EH (cell line): ENCODE measurements around the gene SPI1.

ENCODE experiments used
- DNase-seq: peaks from one replicate; pipeline ENCODE4 v3.0.0-alpha.2; 2015; ENCODE audit warnings: low read depth

Gene SPI1

DNA sequence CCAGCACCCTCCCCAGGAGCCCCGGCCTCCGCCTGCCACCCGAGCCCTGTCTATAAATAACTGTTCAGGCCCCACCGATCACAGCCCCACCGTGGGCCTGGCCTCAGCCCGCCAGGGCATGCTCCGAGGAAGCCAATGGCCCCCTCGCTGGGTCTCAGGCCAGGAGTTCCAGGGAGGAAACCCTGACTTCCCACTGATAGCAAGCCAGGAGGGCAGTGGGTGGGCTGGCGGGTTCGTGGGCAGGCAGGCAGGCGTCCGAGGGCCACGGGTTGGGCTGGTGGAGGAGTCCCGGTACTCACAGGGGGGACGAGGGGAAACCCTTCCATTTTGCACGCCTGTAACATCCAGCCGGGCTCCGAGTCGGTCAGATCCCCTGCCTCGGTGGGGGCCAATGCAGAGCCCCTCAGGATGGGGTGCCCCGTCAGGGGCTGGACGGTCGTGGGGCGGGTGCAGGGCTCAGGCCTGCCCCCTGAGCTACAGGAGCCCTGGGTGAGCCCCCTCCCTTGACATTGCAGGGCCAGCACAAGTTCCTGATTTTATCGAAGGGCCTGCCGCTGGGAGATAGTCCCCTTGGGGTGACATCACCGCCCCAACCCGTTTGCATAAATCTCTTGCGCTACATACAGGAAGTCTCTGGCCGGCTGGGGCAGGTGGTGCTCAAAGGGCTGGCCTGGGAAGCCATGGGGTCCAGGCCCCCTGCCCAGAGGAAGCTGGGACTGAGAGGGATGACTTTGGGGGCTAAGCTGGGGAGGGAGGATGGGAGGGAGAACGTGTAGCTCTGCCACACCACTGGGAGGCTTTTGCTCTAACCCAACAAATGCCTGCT is at the start of gene SPI1:
TSS of gene SPI1 (minus strand) at position 538 of the 826 bp plus-strand sequence. CDS start at position 344, 194 bp downstream.
- DNase-seq = no peak

DNA sequence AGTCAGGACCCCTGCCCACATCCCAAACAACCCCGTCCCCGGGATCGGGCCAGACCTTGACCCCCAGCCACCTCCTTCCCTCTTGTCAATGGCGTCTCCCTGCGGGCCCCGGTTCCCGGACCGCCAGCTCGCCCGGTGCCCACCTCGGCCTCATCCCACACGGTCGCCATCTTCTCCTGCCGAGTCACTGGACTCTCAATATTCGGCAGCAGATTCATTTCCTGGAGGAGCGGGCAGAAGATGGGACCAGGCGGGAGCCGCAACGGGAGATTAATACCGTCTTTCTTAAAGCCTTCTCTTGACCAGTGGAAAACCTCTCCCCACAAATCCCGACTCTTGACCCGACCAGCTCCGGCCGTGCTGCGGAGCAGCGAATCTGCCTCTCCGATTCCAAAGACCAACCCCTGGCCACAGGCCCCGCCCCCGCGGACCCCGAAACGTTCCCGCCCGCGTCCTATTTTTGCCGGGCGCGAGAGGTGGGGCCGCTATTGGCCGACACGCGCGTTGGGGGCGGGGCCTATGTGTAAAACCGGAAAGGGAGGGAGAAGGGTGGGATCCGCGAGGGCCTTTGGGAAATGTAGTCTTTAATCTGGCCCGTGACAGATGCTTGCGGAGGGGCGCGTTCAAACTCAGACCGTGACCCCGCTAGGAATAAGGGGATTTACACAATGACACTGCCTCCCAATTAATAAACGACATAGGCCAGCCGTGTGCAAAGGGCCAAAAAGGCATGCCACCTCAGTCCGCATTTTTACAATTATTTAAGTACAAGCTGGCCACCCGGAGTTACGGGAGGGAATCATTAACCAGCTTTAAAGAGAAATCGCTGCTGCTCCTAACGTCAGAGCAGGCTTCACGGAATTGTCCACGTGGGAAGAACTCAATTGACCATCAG is 48.0 kb upstream of the SPI1 start, which contains the start of gene PSMC3:
TSS of gene PSMC3 (minus strand) at position 378 of the 895 bp plus-strand sequence. CDS start at position 218, 160 bp downstream.
- DNase-seq = peak; percentile 97

DNA sequence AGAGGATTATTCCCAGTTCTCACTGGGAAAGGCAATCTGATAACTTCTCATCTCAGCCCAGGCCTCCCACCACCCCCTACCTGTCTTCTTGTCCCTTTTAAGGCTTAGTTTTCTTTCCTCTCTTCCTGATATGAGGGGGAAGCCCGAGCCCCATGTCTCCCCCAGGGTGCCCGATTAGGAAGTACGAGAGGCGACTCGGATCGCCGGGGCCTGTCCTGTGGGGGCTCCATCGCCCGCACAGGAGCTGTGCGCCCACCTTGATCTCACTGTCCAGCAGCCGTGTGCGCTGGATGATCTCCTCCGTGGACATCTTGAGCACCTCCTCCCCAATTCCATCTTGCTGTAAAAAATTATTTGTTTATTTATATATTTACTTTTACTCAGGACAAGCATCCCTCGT is 47.3 kb upstream of the SPI1 start:
- DNase-seq = no peak

DNA sequence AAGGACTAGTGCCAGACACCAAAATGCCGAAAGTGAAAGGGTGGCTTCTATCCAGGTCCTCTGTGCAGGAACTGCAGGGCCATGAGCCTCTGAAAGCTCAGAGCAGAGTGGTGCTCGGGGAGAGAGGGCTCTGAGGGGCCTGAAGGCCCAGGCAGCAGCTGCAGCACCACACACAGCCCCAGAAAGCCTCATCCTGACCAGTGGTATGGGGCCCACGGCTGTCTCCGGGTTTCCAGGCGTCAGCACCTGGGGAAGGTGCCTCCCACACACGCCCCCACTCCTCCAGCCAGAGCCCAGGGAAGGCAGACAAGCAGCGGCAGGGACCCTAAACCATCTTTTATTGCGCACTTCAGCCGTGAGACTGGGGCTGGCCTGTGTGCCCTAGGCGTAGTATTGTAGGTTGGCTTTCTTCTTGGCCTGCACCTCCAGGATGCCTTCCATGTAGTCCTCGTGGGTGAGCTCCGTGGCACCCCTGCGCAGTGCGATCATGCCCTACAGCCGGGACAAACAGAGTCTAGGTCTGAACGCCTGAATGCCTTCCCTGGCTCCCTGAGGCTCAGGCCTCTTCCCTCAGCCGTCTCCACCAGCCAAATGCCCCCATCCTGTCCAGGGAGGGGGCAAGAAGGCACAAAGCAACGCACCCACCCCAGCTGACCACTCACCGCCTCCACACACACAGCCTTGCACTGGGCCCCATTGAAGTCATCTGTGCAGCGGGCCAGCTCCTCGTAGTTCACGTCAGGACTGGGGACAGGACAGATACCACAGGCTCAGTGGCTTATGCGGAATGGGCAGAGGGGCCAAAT is 40.3 kb upstream of the SPI1 start:
- DNase-seq = no peak

DNA sequence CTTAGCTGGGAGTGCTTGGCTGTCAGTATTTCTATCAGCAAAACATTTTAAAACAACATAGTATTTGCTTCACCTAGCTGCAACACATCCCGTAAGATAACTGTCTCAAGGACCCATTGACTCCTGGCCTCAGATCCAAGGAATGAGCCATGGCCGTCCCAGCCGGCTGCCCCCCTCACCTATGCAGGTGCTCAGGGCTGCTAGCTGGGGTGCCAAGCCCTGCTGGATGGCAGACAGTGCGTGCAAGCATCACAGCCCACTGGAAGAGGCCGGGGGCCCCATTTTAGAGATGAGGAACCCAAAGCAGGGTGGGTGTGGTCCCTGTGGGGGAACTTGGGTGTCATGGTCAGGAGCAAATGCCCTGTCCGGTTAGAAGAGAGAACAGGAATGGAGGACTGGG is 39.4 kb upstream of the SPI1 start:
- no peak for DNase-seq

DNA sequence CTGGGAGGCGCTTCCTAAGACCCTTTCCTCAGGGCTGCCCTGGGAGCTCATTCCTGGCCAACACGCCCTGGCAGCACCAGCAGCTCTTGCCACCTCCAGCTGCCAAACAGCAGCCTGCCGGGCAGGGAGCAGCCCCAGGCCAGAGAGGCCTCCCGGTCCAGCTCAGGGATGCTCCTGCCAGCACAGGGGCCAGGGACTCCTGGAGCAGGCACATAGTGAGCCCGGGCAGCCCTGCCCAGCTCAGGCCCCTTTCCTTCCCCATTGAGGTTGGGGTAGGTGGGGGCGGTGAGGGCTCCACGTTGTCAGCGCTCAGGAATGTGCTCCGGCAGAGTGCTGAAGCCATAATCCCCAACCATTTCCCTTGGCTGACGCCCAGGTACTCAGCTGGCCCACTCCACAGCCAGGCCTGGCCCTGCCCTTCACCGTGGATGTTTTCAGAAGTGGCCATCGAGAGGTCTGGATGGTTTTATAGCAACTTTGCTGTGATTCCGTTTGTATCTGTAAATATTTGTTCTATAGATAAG is 37.7 kb upstream of the SPI1 start:
- peak; percentile 98 for DNase-seq

DNA sequence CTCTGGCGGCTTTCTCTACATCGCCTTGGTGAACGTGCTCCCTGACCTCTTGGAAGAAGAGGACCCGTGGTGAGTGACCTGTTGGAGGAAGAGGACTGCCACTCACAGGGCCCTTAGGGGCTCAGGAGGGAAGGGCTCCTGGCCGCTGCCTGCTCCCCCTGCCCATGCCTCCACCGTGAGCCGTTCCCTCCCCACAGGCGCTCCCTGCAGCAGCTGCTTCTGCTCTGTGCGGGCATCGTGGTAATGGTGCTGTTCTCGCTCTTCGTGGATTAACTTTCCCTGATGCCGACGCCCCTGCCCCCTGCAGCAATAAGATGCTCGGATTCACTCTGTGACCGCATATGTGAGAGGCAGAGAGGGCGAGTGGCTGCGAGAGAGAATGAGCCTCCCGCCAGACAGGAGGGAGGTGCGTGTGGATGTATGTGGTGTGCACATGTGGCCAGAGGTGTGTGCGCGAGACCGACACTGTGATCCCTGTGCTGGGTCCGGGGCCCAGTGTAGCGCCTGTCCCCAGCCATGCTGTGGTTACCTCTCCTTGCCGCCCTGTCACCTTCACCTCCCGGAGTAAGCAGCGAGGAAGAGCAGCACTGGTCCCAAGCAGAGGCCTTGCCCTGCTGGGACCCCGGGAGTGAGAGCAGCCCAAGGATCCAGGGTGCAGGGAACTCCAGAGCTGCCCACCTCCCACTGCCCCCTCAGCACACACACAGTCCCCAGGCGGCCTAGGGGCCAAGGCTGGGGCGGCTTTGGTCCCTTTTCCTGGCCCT is 36.9 kb upstream of the SPI1 start:
- no peak for DNase-seq

DNA sequence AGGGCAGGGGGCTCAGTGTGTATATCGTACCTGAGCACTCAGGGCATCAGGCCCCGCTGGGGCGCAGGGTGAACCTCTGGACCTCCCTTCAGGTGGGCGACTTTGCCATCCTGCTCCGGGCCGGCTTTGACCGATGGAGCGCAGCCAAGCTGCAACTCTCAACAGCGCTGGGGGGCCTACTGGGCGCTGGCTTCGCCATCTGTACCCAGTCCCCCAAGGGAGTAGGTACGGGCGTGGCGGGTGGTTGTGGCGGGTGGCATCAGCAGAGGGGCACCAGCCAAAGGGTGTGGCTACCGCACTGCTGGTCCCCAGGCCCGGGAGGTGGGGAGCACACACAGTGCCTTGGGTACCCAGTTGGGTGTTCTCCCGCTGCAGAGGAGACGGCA is 36.3 kb upstream of the SPI1 start:
- DNase-seq = no peak

DNA sequence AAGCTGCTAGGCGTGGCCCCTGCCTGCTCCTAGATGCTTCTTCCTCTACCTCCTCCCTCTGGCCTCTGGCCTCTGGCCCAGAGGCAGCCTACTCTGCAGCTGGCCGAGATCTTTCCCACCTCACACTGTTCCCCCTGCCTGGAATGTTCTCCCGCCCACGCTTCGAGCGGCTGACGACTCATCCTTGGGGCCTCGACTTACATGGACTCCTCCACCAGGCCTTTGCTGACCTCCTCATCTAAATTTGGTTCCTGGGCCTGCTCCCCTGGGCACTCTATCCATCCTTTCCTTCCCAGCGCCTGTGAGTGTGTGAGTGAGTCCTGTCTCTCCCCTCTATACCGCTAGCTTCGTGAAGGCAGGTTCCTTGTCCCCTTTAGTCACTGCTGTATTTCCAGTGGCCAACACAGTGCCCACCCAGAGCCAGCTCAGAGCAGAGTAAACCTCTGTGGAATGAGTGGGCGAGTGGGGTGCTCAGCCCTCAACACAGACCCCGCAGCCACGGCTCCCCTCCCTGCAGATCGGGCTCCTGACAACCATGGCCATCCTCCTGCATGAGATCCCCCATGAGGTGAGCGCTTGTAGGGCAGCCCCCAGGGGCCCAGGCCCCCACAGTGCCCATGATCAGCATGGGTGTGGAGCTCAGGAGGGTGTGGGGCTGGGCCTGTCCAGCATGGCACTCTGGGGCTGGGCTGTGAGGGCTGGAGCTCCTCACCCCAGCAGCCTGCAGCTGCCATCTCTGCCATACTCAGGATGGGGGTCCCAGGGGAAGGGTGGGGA is 35.7 kb upstream of the SPI1 start:
- DNase-seq = peak; percentile 74

DNA sequence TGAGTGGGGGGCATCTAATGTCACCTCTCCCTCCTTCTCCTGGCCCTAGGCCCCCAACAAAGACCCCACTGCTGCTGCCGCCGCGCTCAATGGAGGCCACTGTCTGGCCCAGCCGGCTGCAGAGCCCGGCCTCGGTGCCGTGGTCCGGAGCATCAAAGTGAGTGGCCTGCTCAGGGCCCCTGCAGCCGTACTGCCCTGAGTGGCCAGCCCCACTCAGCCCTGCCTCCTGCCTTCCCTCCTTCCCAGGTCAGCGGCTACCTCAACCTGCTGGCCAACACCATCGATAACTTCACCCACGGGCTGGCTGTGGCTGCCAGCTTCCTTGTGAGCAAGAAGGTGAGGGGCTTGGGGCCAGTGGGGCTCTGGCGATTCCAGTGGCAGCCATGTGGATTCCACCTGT is 35.0 kb upstream of the SPI1 start:
- no peak for DNase-seq

DNA sequence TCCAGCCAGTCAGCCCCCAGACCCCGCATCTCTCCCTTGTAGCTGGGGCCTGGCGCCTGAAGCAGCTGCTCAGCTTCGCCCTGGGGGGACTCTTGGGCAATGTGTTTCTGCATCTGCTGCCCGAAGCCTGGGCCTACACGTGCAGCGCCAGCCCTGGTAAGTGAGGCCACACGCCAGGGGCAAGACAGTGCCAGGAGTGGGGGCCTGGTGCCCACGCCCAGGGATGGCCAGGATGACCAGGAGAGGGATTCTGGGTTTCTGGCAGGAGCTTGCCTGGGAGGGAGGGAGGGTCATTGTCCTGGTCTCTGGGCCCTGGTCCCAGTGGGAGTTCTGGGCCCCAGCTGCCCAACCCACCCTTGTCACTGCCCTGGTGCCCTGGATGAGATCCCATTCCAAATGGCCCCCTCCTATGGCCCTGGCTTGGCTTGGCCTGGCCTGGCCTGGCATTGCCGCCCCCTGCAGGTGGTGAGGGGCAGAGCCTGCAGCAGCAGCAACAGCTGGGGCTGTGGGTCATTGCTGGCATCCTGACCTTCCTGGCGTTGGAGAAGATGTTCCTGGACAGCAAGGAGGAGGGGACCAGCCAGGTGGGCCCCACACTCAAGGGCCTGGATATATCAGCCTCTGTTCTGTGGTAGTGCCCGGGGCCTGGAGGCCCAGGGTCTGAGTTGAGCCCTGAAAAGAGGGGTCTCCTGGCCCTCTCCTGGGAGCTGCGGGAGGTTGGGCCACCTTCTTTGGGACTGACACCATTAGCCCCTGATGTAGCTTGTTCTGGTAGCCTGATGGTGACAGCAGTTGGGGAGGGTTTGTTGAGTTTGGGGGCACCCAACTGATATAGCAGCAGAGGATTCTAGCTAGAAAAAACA is 33.8 kb upstream of the SPI1 start:
- DNase-seq = peak; percentile 51

DNA sequence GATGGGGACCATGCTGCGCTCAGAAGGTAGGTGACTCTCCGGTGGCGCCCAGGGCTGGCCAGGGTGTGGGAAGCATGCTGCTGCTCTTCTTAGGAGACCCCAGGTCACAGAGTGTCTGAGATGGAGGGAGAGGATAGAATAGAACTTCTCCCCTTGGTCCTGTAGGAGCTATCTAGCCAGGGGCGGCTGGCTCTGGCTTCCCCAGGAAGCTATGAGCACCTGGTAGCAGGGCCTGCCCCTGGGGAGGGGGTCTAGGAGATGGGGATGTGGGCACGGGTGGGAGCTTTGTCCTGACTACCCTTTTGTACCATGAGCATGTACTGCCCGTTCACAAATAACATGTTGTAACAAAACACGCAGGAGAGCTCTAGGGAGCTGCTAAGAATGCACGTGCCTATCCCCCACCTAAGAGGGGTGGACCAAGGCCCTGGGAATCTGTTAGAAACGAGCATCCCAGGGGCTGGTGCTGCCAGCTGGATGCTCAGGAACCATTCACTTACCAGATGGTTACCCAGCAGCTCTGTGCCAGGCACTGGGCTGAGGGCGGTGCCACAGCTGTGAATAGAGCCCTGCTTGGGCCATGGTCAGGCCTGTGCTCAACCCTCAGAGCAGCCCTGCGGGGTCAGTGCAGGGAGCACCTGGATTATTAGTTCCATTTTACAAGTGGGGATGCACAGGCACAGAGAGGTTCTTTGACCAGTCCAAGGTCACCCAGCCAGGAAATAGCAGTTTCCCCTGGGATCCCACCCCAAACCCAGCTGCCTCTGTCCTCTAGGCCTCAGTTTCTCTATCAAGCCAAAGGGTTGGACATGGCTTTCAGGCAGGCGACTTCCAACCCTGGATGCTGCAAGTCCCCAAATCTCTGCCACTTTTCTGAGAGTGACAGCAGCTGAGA is 32.3 kb upstream of the SPI1 start:
- no peak for DNase-seq

DNA sequence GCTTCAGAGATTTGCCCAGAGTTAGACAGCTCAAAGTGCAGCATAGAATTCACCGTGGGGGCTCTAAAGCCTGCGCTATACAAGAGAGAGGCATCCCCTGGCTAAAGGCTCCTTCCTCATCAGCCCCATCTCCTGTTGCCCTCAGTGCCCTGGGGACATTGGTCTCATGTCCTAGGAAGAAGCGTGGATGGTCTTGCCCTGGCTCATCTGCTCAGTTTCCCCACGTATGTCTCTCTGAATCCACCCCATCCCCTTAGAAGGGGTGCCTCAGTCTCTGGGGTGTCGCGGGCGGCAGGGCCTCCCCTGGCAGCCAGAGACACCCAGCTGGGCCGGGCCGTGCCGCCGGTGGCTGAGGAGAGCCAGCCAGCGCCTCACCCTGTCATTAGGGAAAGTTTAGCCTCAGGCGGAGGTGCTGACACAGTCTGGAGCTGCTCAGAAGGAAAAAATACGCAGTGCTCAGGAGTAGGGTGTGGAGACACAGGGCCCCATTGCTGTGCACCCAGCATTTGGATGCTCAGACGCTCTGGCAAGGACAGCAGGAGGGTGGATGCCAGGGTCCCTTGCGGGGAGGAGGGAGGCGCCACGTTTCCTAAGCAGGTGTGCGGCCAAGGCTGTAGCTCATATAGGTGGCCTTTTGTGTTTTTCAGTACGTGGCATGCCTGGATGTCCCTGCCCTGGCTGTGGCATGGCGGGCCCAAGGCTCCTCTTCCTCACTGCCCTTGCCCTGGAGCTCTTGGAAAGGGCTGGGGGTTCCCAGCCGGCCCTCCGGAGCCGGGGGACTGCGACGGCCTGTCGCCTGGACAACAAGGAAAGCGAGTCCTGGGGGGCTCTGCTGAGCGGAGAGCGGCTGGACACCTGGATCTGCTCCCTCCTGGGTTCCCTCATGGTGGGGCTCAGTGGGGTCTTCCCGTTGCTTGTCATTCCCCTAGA is 31.4 kb upstream of the SPI1 start:
- peak; percentile 71 for DNase-seq

DNA sequence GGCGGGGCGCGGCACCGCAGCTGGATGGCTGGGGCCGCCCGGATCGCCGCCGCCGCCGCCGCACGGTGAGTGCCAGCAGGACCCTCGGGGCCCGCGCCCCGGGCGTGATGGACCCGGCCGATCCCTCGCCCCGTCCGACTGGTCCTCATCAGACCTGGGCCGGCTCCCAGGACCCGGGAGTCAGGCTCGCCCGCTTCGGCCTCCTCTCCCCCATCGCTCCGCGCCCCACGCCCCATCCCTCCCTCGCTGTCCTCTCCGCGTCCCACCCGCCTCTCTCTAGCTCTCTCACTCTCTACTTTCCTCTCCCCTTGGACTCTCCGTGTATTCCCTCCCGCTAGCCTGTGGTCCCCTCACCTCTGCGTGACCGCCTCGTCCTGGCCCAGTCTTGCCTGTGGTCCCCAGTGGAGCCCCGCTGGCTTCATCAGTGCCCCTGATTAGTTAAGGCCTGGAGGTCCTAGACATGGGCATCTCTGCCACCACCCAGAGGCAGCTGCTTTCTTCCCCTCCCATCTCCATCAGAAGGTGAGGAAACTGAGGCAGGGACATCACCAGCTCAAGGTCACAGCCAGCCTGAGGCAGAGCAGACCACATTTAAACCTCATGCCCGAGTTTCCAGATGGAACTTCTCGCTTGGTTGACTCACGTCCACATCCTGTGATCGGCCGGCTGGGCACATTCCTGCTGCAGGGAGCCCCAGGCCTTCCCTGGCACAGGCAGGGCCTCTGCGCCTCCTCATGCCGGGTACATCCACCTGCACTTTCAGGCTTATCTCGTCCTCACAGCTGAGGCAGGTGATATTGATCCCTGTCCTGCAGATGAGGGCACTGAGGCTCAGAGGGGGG is 30.5 kb upstream of the SPI1 start:
- peak; percentile 91 for DNase-seq

DNA sequence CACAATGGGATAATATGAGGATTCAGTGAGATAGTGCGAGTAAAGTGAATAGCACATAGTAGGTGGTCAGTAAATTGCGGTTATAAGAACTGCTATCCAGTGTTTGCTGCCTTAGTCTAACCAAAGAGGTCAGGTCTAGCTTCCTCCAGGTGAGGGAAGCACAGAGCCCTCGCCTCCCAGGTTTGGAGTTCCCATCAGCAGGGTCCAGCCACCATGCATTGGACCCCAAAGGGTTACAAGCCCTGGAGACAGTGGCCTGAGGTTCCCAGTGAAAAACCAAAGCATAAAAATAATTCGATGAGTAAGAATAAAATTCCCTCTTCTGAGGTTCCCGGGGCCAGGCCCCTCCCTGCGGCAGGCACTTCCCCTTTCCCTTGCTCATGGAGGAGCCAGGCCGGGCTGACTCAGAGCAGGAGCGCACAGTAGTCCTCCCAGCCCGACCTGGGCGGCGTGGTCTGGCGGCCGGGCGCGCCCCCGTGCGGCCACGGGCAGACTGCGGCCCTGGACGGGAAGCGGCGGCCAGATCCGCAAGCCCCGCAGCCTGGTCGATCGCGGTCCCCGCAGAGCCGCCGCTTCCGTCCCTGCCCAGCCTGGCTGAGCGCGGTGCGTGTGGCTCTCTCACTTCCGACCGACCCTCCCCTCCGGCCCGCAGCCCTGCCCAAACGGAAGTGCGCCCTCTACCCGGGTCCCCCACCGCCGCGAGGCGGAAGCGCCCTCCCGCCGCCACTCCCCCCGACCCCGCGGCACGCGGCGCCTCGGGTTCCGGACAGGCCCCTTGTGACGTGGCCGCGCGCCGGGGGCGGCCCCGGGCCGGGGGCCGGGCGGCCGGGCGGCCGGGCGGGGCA is 29.6 kb upstream of the SPI1 start, which contains the start of gene SLC39A13:
TSS of gene SLC39A13 (plus strand) at position 845 of the 845 bp plus-strand sequence. CDS start 1,505 bp downstream, outside the sequence.
- DNase-seq = peak; percentile 97
